Spleen (tissue), 11 donors: ENCODE data around the gene GRM1. TPM values are rescaled to one million over a fixed set of nuclear protein-coding genes. Genes with fewer than 3 reads are reported as not detected.

ENCODE experiments used
- DNase-seq: peaks from one replicate; pipeline ENCODE4 v3.0.0-alpha.2; 2020
- H3K27ac ChIP-seq, 8 donors: fragments of 200-600 bp; sonication (generic) in 7 of 8; 1 replicate in 4 of 8; 2 replicates in 4 of 8; pipeline versions ENCODE4 v1.5.0 to v1.8.0; 2016 to 2021; ENCODE audit warnings: inconsistent platforms in 4 of 8, mild to moderate bottlenecking in 4 of 8, moderate library complexity in 1 of 8
- H3K27me3 ChIP-seq, 7 donors: fragments of 200-600 bp; sonication (generic) in 6 of 7; replicated peaks in 1 of 7; 1 replicate in 4 of 7; 2 replicates in 3 of 7; pipeline versions ENCODE4 v1.5.0 to v1.8.0; 2016 to 2021; ENCODE audit warnings: inconsistent platforms in 3 of 7, mild to moderate bottlenecking in 1 of 7
- H3K36me3 ChIP-seq, 6 donors: fragments of 200-600 bp; sonication (generic) in 5 of 6; 1 replicate in 4 of 6; 2 replicates in 2 of 6; pipeline versions ENCODE4 v1.5.0 to v1.8.0; 2016 to 2021; ENCODE audit warnings: inconsistent platforms in 2 of 6
- H3K4me1 ChIP-seq, 6 donors: fragments of 200-600 bp; sonication (generic) in 5 of 6; 1 replicate in 3 of 6; 2 replicates in 3 of 6; pipeline versions ENCODE4 v1.5.0 to v1.8.0; 2016 to 2021; ENCODE audit warnings: inconsistent platforms in 3 of 6
- H3K4me3 ChIP-seq, 8 donors: fragments of 200-600 bp; sonication (generic) in 7 of 8; 1 replicate in 4 of 8; 2 replicates in 4 of 8; pipeline versions ENCODE4 v1.5.0 to v1.8.0; 2016 to 2021; ENCODE audit warnings: inconsistent platforms in 4 of 8, mild to moderate bottlenecking in 4 of 8, moderate library complexity in 2 of 8
- H3K9me3 ChIP-seq, 8 donors: fragments of 200-600 bp; sonication (generic) in 7 of 8; 1 replicate in 4 of 8; 2 replicates in 4 of 8; pipeline versions ENCODE4 v1.5.0 to v1.8.0; 2016 to 2021; ENCODE audit warnings: inconsistent platforms in 4 of 8
- POLR2A ChIP-seq, 3 donors: fragments of 450-650 bp; IDR thresholded peaks; one replicate each; pipeline ENCODE4 v1.5.1; 2017; ENCODE audit warnings: antibody characterized with exemption in 3 of 3, mild to moderate bottlenecking in 1 of 3
- POLR2AphosphoS5 ChIP-seq, 3 donors: sonication (generic); formaldehyde crosslinking; IDR thresholded peaks; one replicate each; pipeline ENCODE4 v1.5.1; 2017; ENCODE audit warnings: antibody characterized with exemption in 3 of 3
- WGBS, 5 donors: extraction: QIAGEN DNeasy Blood & Tissue Kit in 3 of 5; methylation state at CpG; one replicate each; pipeline versions ENCODE4 v1.1.5 to v1.1.7; 2013 to 2018; 5-methylcytosine and 5-hydroxymethylcytosine counted together
- intact Hi-C: fragments of 100-400 bp; cut with DNase I; formaldehyde crosslinking; loops from one replicate; pipeline ENCODE4 v1.15.0; 2023; ENCODE audit warnings: low total_unique reads
- polyA plus RNA-seq, 3 donors: library from polyadenylated mRNA; stranded (reverse); fragments of 200-250 nt; gene quantifications; one replicate each; pipeline ENCODE4 v1.2.1, GENCODE V29; 2013
- total RNA-seq, 7 donors: library from RNA; depleted of rRNA in 3 of 7; stranded (reverse); fragments of >200 nt in 3 of 7; fragmentation: NEBNext Ultra II Directional in 4 of 7; extraction: Animal tissue kit (Norgen Biotek cat#: 25700) in 4 of 7; gene quantifications; one replicate each; pipeline versions ENCODE4 v1.1.0 to v1.2.1, GENCODE V29; 2016 to 2021
- TF ChIP-seq, protein P1 (sequence below), 11 experiments: fragments of 200-600 bp in 7 of 11; fragments of 450-650 bp in 4 of 11; sonication (generic) in 4 of 11; IDR thresholded peaks in 8 of 11; conservative IDR thresholded peaks in 3 of 11; 1 replicate in 7 of 11; 2 replicates in 4 of 11; pipeline versions ENCODE4 v1.4.0 to v1.8.0; 2016 to 2021; ENCODE audit warnings: antibody characterized with exemption in 11 of 11, inconsistent platforms in 4 of 11, mild to moderate bottlenecking in 1 of 11
- donor health status: healthy with polysubstance abuse.
- donor health status: DM: no; HTN: no; CAD: no; lungs with moderate emphysema.
- donor health status: DM: no; HTN: no; CAD: no.
- donor health status: Bipolar disorder and iron deficiency.
- donor health status: healthy.
- donor health status: DM: no; HTN: no; CAD: no.
- donor health status: DM: yes; HTN: yes; CAD: no.

GRM1 gene
- total and polyA plus RNA-seq, 10 donors, result under 0.01 to 0.19 (median 0.09) TPM; not detected in 3

DNA sequence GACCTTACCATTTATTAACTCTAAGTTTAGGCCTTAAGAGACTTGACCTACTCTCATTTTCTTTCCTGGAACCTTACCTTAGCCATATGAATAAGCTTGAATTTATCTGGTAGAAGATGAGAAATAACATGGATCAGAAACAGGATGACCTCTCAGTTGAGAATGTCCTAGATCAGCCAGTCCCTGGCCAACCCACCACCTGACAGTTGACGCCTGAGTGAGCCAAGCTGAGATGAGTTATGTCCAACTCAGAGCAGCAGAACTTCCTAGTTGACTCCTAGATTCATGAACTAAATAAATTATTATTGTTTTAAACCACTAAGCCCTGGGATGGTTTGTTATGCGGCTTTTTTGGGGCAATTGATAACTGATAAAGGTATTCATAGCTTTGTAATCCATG, 281.8 kb downstream of the GRM1 start:
- no peak overlapping the region for H3K27ac ChIP-seq
- DNase-seq, result no peak
- no peak for TF ChIP-seq POLR2AphosphoS5 (IDR thresholded peaks at IDR 0.05)
- TF ChIP-seq POLR2A (IDR thresholded peaks at IDR 0.05), result no peak
- TF ChIP-seq, protein P1, sequence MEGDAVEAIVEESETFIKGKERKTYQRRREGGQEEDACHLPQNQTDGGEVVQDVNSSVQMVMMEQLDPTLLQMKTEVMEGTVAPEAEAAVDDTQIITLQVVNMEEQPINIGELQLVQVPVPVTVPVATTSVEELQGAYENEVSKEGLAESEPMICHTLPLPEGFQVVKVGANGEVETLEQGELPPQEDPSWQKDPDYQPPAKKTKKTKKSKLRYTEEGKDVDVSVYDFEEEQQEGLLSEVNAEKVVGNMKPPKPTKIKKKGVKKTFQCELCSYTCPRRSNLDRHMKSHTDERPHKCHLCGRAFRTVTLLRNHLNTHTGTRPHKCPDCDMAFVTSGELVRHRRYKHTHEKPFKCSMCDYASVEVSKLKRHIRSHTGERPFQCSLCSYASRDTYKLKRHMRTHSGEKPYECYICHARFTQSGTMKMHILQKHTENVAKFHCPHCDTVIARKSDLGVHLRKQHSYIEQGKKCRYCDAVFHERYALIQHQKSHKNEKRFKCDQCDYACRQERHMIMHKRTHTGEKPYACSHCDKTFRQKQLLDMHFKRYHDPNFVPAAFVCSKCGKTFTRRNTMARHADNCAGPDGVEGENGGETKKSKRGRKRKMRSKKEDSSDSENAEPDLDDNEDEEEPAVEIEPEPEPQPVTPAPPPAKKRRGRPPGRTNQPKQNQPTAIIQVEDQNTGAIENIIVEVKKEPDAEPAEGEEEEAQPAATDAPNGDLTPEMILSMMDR (IDR thresholded peaks at IDR 0.05 in 8 of 11, conservative IDR thresholded peaks at IDR 0.05 in 3 of 11), result no peak
- no peak overlapping the region for H3K4me3 ChIP-seq
- no peaks in the 10 kb centered on the region for H3K4me1 ChIP-seq
- no peaks in the 10 kb centered on the region for H3K36me3 ChIP-seq
- H3K9me3 ChIP-seq, result no peaks in the 10 kb centered on the region
- H3K27me3 ChIP-seq, result no peaks in the 10 kb centered on the region
- WGBS, 5 donors, result 87 to 96% (median 93%) methylated on average over 2 of the region's 2 CpGs
- intact Hi-C loops, result no loop called here

DNA sequence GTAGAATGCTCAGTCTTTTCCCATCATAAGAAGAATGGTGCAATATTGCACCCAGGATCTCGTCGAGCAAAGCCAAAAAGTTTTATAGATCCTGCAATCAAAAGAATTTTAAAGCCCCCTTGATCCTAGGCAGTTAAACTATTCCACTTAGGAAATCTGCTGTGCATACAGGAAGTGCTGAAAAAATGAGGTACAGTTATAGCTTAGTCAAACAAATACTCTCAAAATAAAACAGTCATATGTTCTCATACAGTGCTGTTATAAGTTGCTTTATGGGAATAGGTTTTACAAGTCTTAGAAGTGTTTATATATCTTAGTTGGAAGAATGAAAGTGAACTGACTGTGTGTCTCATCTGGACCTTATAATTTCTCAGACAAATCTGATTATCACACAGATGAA, 282.2 kb downstream of the GRM1 start:
- H3K36me3 ChIP-seq, result no peaks in the 10 kb centered on the region
- 69 to 94% (median 90%) methylated on average over 2 of the region's 2 CpGs for WGBS, 5 donors
- H3K4me1 ChIP-seq, result no peaks in the 10 kb centered on the region
- TF ChIP-seq POLR2AphosphoS5 (IDR thresholded peaks at IDR 0.05) (no peak), POLR2A (IDR thresholded peaks at IDR 0.05) (no peak)
- TF ChIP-seq, protein P1 (IDR thresholded peaks at IDR 0.05 in 8 of 11, conservative IDR thresholded peaks at IDR 0.05 in 3 of 11), result no peak
- DNase-seq, result no peak
- H3K4me3 ChIP-seq, result no peak overlapping the region
- H3K9me3 ChIP-seq, result no peaks in the 10 kb centered on the region
- intact Hi-C loops, result no loop called here
- no peak overlapping the region for H3K27ac ChIP-seq
- no peaks in the 10 kb centered on the region for H3K27me3 ChIP-seq

DNA sequence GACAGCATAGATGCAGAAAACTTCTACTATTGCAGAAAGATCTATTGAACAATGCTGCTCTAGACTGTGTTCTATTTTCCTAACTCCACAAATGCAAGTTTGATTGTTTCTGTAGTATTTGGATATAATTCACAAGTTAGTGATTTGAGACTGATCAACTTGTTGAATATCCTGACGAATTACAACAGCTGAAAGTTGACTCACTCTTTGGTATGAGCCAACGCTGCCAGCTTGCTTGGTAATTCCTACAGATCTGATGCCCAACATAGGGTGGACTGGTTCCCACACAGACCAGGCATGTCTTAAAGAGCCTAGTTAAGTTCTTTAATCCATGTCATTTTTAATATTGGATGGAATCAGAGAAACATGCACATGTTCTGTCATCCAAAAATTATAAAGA, 283.7 kb downstream of the GRM1 start:
- H3K4me3 ChIP-seq, result no peak overlapping the region
- TF ChIP-seq, protein P1 (IDR thresholded peaks at IDR 0.05 in 8 of 11, conservative IDR thresholded peaks at IDR 0.05 in 3 of 11), result no peak
- TF ChIP-seq POLR2A (IDR thresholded peaks at IDR 0.05) (no peak), POLR2AphosphoS5 (IDR thresholded peaks at IDR 0.05) (no peak)
- H3K27ac ChIP-seq, result no peak overlapping the region
- no peaks in the 10 kb centered on the region for H3K4me1 ChIP-seq
- H3K36me3 ChIP-seq, result no peaks in the 10 kb centered on the region
- 83 to 93% (median 85%) methylated on average over 2 of the region's 2 CpGs for WGBS, 5 donors
- H3K9me3 ChIP-seq, result no peaks in the 10 kb centered on the region
- no peaks in the 10 kb centered on the region for H3K27me3 ChIP-seq
- intact Hi-C loops, result no loop called here
- no peak for DNase-seq

DNA sequence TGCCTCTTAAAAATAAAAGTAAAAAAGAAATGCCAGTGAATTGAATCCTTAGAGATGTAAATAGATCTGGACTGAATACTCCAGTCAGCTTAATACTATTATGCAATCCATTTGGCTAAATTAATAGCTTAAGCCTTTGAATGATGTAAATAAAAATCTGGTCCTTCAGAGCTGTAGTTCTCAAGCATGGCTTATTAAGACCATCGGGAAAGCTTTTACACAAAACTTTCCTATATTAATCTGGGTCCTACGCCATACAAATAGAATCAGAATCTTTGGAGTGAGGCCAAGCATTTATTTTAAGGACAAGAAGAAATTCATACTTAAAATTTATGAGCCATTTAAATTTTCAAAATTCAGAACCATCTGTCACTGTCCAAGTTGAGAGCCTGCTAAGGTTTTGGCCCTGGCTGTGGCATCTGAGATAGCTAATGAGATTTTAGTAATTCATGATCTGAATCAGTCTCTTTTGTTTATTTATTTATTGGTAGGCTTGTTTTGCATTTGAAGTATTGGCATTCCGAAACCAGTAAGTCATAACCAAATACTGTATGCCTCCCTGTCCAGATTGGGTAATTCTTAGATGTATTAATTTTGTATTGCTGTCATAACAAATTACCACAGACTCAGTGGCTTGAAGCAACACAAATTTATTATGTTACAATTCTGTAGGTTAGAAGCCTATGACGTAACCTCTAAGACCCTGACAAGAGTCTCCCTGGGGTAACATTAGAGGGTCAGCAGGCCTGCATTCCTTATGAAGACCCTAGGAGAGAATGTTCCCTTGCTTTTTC, 286.7 kb downstream of the GRM1 start:
- peaks cover 0 to 8% (median 0%) of the 10 kb centered on the region in 8 donors for H3K9me3 ChIP-seq
- no peaks in the 10 kb centered on the region for H3K36me3 ChIP-seq
- no peaks in the 10 kb centered on the region for H3K27me3 ChIP-seq
- 79 to 92% (median 84%) methylated on average over 4 of the region's 4 CpGs for WGBS, 5 donors
- intact Hi-C loops, result no loop called here
- no peak overlapping the region for H3K27ac ChIP-seq
- no peaks in the 10 kb centered on the region for H3K4me1 ChIP-seq
- TF ChIP-seq POLR2A (IDR thresholded peaks at IDR 0.05), result no peak
- TF ChIP-seq, protein P1 (IDR thresholded peaks at IDR 0.05 in 8 of 11, conservative IDR thresholded peaks at IDR 0.05 in 3 of 11), result no peak
- no peak for TF ChIP-seq POLR2AphosphoS5 (IDR thresholded peaks at IDR 0.05)
- DNase-seq, result no peak
- no peak overlapping the region for H3K4me3 ChIP-seq
